Measurements from ENCODE around the gene C12orf42. TPM values are rescaled to one million over a fixed set of nuclear protein-coding genes. Genes with fewer than 3 reads are reported as not detected.

Gene C12orf42
- total RNA-seq, 2 experiments from 2014 or later, result 3.9 to 4.8 TPM

DNA sequence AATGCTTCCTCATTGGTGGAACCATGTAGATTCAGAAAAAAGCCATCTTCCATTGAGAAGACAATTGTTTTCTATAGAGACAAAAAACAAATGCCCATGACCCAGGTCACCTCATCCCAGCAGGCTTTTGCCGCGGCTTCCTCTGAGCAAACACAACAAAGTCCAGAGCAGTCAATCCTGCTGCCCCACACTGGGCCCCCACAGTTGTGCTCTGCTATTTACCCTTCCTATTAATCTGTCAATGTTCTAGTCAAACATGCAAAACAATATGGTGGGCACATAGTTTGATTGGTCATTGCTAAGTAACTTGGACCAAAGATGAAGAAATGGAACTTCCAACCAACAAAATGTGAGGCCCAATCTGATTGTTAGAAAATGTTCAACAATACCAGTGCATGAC is 20.7 kb downstream of the C12orf42 start:
- no peak overlapping the region for H3K27ac ChIP-seq (ENCODE audit: low read depth in 1 of 2, low read length in 2 of 2)
- H3K36me3 ChIP-seq (ENCODE audit: insufficient read depth, low read length), result no peaks in the 10 kb centered on the region
- ChIA-PET POLR2A (no interaction called here), CTCF (no interaction called here)
- Mint-ChIP-seq H3K4me1 (ENCODE audit: low read depth) (no peaks in the 10 kb centered on the region), H3K27ac (no peak overlapping the region), H3K9me3 (peaks cover 2% of the 10 kb centered on the region), H3K27me3 (no peaks in the 10 kb centered on the region), H3K4me3 (no peak overlapping the region), H3K36me3 (ENCODE audit: low read depth) (no peaks in the 10 kb centered on the region)
- intact Hi-C loops (cut with DNase I, micrococcal nuclease), result no loop called here
- TF ChIP-seq, protein P1, sequence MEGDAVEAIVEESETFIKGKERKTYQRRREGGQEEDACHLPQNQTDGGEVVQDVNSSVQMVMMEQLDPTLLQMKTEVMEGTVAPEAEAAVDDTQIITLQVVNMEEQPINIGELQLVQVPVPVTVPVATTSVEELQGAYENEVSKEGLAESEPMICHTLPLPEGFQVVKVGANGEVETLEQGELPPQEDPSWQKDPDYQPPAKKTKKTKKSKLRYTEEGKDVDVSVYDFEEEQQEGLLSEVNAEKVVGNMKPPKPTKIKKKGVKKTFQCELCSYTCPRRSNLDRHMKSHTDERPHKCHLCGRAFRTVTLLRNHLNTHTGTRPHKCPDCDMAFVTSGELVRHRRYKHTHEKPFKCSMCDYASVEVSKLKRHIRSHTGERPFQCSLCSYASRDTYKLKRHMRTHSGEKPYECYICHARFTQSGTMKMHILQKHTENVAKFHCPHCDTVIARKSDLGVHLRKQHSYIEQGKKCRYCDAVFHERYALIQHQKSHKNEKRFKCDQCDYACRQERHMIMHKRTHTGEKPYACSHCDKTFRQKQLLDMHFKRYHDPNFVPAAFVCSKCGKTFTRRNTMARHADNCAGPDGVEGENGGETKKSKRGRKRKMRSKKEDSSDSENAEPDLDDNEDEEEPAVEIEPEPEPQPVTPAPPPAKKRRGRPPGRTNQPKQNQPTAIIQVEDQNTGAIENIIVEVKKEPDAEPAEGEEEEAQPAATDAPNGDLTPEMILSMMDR (IDR thresholded peaks at IDR 0.05), result no peak
- H3K4me1 ChIP-seq (ENCODE audit: insufficient read depth, low read length), result no peaks in the 10 kb centered on the region
- H3K27me3 ChIP-seq (ENCODE audit: control insufficient read depth in 1 of 2, insufficient read depth in 2 of 2, low read length in 2 of 2), result no peaks in the 10 kb centered on the region
- no peak overlapping the region for H3K4me3 ChIP-seq (ENCODE audit: low read length)
- H3K9me3 ChIP-seq (ENCODE audit: control insufficient read depth in 1 of 2, insufficient read depth in 1 of 2, low read length in 2 of 2), result peaks cover 0 to 3% of the 10 kb centered on the region in 2 experiments
- DNase-seq (no peak), ATAC-seq (ENCODE audit: poor library complexity) (no peak)

DNA sequence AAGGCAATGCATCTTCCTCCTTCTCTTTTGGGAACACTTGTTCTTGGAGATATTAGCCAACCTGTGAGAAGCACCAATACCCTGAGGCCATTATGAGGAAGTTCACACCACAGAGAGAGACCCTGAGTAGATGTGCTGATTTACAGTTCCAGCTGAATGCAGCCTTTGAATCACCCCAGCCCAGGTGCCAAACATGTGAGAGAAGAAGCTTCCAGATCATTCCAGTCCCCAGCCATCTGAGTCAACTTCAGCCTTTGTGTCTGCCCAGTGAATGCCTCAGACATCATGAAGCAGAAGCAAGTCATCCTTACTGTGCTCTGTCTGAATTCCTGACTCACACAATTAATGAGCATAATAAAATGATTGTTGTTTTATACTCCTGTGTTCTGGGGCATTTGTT is 25.1 kb downstream of the C12orf42 start:
- DNase-seq (no peak), ATAC-seq (ENCODE audit: poor library complexity) (no peak)
- Mint-ChIP-seq H3K27me3 (no peaks in the 10 kb centered on the region), H3K27ac (no peak overlapping the region), H3K4me3 (no peak overlapping the region), H3K36me3 (ENCODE audit: low read depth) (no peaks in the 10 kb centered on the region), H3K4me1 (ENCODE audit: low read depth) (no peaks in the 10 kb centered on the region), H3K9me3 (no peaks in the 10 kb centered on the region)
- intact Hi-C loops (cut with DNase I, micrococcal nuclease), result no loop called here
- ChIA-PET POLR2A (no interaction called here), CTCF (no interaction called here)
- H3K4me3 ChIP-seq (ENCODE audit: low read length), result no peak overlapping the region
- H3K4me1 ChIP-seq (ENCODE audit: insufficient read depth, low read length), result no peaks in the 10 kb centered on the region
- TF ChIP-seq, protein P1 (IDR thresholded peaks at IDR 0.05), result no peak
- no peaks in the 10 kb centered on the region for H3K36me3 ChIP-seq (ENCODE audit: insufficient read depth, low read length)
- H3K9me3 ChIP-seq (ENCODE audit: control insufficient read depth in 1 of 2, insufficient read depth in 1 of 2, low read length in 2 of 2), result no peaks in the 10 kb centered on the region
- no peak overlapping the region for H3K27ac ChIP-seq (ENCODE audit: low read depth in 1 of 2, low read length in 2 of 2)
- H3K27me3 ChIP-seq (ENCODE audit: control insufficient read depth in 1 of 2, insufficient read depth in 2 of 2, low read length in 2 of 2), result no peaks in the 10 kb centered on the region

DNA sequence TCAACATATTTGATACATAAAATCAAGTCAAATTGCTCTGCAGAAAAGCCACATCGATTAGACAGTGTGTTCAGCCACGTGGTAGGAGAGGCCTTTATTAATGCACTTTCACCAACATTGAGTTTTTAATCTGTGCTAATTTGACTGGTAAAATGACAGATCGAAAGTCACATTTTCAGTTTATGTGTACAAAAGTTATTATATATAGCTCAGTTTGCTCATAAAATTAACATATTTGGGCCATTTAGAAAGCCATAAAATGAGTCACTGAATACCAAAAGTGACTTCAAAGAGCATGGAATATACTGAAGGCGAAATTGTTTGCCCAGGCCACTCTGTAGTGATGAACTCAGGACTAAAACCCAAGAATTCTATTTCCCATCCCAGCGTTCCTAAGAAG is 26.0 kb downstream of the C12orf42 start:
- Histone ChIP-seq H3K4me3 (ENCODE audit: low read length) (no peak overlapping the region), H3K4me1 (ENCODE audit: insufficient read depth, low read length) (no peaks in the 10 kb centered on the region), H3K27me3 (ENCODE audit: control insufficient read depth in 1 of 2, insufficient read depth in 2 of 2, low read length in 2 of 2) (no peaks in the 10 kb centered on the region), H3K27ac (ENCODE audit: low read depth in 1 of 2, low read length in 2 of 2) (no peak overlapping the region), H3K9me3 (ENCODE audit: control insufficient read depth in 1 of 2, insufficient read depth in 1 of 2, low read length in 2 of 2) (no peaks in the 10 kb centered on the region), H3K36me3 (ENCODE audit: insufficient read depth, low read length) (no peaks in the 10 kb centered on the region)
- intact Hi-C loops (cut with DNase I, micrococcal nuclease), result no loop called here
- TF ChIP-seq, protein P1 (IDR thresholded peaks at IDR 0.05), result no peak
- ChIA-PET CTCF (no interaction called here), POLR2A (no interaction called here)
- Mint-ChIP-seq H3K27ac (no peak overlapping the region), H3K9me3 (peaks cover 2% of the 10 kb centered on the region), H3K4me3 (no peak overlapping the region), H3K36me3 (ENCODE audit: low read depth) (no peaks in the 10 kb centered on the region), H3K27me3 (no peaks in the 10 kb centered on the region), H3K4me1 (ENCODE audit: low read depth) (no peaks in the 10 kb centered on the region)
- ATAC-seq (ENCODE audit: poor library complexity) (no peak), DNase-seq (no peak)
